Jurkat, Clone E6-1 (cell line): ENCODE results near the gene NPDC1.
"Not testable (repeated sequence)": the region's sequence is repeated elsewhere in the genome, so short reads cannot be mapped to it uniquely, and the experiment has no call there.

Source experiments
- DNase-seq: peaks from one replicate; pipeline ENCODE4 v3.0.0-alpha.2; 2011; ENCODE audit warnings: low read depth, low spot score
- H3K4me3 ChIP-seq: 2 replicates; pipeline ENCODE4 v1.5.1; 2011; ENCODE audit warnings: mild to moderate bottlenecking, low read length, control low read depth, moderate library complexity

NPDC1 gene

DNA sequence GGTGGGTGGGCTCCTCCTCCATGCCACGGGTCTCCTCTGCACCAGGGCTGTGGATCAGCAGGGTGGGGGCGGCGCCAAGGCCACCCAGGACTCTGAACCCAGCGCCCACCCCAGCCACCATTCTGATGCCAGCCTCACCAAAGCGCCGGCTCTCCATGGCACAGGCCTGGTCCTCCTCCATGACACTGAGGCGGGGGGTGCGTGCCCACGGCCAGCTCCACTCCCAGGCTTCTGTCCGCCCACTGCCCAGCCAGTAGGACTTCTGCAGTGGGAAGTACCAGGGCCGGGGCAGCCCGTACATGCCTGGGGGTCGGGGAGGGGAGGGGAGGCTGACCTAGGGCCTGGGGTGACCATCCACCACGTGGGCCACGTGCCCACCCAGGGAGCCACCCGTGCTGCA, 29.5 kb downstream of the NPDC1 start:
- no peak for DNase-seq

GRCh38 chr9:137015976-137016375, 30.0 kb downstream of the NPDC1 start:
- no peak overlapping the region for H3K4me3 ChIP-seq
- DNase-seq, result no peak

More for the DNA sequence above, 29.5 kb downstream of the NPDC1 start:
- H3K4me3 ChIP-seq, result no peak overlapping the region

DNA sequence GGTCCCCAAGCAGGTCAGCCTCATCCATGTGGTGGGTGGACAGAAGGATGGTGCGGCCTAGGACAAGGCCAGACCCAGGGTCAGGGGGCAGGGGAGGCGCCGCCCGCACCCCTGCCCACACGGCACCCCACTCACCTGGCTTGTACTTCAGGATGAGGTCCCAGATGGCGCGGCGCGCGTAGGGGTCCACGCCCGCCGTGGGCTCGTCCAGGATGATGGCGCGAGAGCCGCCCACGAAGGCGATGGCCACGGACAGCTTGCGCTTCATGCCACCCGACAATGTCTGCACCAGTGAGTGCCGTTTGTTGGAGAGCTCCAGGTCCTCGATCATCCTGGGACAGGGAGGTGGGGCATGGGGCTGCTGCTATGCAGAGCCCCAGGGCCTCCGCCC, 30.4 kb downstream of the NPDC1 start:
- no peak overlapping the region for H3K4me3 ChIP-seq
- DNase-seq, result no peak

GRCh38 chr9:137014776-137015539, 31.0 kb downstream of the NPDC1 start:
- no peak for DNase-seq
- no peak overlapping the region for H3K4me3 ChIP-seq

DNA sequence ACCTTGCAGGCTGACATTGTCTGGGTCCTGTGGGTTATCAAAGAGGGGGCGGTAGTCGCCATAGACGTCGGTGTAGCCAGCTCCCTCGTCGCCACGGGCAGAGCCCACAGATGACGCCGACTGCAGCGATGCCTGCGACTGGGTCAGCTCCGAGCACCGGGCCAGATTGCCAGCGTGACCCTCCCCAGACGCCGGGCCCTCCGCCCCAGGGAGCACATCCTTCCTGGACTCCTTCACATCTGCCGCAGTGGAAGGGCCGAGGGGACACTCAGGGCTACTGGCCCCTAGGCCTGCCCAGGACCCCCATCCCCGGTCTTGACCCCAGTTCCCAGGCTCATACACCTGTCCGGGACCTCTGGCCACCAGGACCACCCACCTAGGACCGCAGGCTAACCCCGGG, 31.8 kb downstream of the NPDC1 start:
- DNase-seq, result no peak
- no peak overlapping the region for H3K4me3 ChIP-seq

DNA sequence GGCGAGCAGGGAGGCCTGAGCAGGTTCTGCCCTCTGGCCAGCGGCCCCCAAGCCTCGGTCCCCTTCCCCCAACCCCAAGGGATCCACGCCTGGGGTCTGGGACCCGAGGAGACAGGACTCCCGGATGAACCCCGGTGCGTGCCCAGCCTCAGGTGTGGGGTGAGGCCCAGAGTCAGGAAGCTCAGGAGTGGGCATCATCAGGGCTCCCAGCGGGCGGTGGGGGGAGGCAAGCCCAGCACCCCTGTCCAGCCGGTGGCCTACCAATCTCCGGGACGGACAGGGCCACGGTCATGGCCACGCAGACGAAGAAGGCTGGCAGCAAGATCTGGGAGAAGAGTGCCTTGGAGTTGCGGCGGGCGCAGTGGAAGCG, 32.4 kb downstream of the NPDC1 start:
- DNase-seq, result no peak
- no peak overlapping the region for H3K4me3 ChIP-seq

DNA sequence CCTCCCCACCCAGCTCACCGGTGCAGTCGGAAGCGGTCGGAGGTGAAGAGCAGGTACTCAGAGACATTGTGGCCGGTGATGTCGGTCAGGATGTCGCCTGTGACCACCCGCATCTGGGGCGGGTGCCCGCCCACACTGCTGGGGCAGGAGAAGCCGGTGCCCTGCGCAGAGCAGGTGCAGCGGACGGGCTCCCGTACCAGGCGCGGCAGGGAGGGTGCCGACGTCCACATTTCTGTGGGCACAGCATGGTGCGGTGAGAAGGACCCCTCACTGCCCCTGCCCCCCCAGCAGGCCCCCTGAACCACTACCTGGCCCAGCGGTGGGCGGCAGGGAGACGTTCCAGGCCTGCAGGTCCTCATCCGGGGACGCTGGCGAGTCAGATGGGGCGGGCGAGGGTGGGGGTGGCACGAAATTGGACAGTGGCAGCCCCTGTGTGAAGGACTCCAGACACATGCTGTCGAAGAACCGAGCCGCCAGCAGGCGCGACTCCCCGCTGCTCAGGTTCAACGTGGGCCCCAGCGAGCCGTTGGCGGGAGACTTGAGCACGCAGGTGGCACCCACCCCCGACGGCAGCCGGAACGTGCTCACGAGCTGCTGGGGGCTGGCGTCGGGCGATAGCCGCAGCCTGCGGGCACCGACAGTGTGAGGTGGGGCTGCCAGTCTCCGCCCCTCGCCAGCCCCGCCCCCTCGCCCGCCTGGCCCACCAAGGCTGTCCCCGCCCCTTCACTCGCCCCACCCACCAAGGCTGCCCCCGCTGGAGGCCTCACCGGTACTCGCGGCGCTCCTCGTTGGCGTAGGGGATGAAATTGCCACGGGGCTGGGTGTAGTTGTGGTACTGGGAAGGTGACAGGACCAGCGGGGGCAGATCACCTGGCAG, 33.0 kb downstream of the NPDC1 start:
- no peak overlapping the region for H3K4me3 ChIP-seq
- no peak for DNase-seq

- DNase-seq, result no peak
- no peak overlapping the region for H3K4me3 ChIP-seq
Measured at GRCh38 chr9:137011907-137012675, 33.9 kb downstream of the NPDC1 start.

DNA sequence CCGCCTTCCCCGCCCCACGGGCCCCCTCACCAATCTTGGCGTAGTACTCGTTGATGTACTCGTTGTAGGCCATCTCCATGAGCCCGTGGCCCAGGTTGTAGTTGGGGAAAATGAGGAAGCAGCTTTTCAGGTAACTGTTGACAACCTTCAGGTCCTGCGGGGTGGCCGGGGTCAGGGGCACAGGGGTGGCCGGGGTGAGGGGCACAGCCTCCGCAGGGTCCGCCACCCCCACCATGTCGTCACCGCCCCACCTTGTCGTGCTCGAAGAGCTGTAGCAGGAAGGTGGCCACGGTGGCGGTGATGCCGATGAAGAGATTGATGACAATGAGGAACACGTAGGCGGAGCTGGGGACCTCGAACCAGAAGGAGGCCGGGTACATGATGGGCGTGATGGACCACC, 34.8 kb downstream of the NPDC1 start:
- H3K4me3 ChIP-seq, result no peak overlapping the region
- no peak for DNase-seq

DNA sequence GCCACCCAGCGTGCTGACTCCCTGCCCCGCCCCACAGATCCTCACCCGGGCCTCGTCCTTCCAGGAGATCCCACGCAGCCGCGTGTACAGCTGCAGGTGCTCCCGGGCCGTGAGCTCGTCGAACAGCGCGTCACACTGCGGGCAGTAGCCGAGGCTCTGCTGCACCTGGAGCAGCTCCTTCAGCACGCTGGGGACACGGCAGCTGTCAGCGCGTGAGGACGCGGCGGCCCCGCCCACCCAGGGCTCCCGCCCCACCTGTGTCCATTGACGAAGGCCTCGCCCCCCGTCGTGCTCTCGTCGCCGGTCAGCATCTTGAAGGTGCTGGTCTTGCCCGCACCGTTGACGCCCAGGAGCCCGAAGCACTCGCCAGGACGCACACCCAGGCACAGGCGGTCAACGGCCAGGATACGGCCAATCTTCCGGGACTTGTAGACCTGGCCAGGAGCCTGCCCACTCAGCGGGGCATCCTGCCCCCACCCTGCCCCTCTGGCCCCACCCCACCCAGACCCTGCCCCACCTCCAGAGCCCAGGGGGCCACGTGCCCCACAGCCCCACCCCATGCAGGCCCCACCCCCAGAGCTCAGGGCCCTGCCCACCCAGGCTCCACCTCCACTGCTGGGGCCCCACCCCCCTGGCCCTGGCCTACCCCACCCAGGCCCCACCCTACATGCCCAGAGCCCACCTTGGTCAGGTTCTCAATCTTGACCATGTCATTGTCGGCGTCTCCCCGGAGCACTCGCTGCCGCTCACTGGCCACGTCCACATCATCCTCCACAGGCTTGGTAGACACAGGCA, 35.8 kb downstream of the NPDC1 start:
- no peak for DNase-seq
- no peak overlapping the region for H3K4me3 ChIP-seq

- H3K4me3 ChIP-seq, result no peak overlapping the region
- no peak for DNase-seq
Measured at GRCh38 chr9:137009217-137009616, 36.8 kb downstream of the NPDC1 start.

DNA sequence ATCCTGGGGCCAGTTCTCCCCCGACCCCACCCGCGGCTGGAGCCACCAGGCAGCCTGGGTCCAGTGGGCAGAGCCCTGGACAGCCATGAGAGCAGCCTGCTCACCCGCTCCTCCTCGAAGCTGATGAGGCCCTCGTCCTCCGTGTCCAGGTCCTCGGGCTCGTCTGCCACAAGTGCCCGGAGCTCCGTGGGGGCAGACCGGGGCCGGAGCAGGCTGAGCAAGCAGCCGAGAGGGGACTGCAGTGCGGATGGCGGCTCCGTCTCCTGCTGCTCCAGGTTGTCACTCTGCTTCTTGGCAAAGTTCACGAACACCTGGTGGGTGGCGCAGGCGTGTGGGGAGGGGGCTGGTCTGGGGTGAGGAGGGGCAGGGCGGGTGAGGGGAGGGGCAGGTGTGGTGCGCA, 37.7 kb downstream of the NPDC1 start:
- no peak for DNase-seq
- no peak overlapping the region for H3K4me3 ChIP-seq

GRCh38 chr9:137007816-137008270, 38.1 kb downstream of the NPDC1 start:
- no peak for DNase-seq
- H3K4me3 ChIP-seq, result no peak overlapping the region

DNA sequence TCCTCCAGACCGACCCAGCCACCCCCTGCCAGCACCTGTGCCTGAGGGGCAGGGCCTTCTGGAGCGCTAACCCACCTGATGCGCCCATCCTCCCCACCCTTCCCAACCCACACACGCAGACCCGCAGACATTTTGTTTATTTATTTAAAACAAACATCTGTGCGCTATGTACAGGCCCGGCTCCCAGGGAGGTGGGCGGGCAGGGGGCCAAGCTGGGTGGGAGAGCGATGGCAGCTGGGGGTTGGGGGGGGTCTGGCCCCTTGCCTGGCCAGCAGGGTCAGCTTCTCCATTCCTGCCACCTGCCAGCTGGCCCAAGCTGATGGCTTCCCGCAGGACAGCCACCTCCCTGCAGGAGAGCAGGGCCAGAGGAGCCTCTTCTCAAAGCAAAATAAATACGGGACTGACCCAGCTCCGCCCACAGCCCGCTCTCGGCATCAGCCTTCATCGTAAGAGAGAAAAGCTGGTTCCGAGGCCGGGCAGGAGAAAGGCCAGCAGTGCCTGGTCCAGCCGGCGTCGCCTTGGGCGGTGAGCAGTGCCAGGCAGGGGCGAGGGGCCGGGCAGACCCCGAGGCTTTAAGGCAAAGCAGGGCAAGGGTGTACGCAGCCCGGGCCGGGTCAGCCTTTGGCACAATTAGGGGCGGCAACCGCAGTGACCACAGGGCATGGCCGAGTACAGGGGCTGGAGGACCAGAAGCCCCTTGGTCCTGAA, 38.7 kb downstream of the NPDC1 start:
- H3K4me3 ChIP-seq, result no peak overlapping the region
- DNase-seq, result no peak

DNA sequence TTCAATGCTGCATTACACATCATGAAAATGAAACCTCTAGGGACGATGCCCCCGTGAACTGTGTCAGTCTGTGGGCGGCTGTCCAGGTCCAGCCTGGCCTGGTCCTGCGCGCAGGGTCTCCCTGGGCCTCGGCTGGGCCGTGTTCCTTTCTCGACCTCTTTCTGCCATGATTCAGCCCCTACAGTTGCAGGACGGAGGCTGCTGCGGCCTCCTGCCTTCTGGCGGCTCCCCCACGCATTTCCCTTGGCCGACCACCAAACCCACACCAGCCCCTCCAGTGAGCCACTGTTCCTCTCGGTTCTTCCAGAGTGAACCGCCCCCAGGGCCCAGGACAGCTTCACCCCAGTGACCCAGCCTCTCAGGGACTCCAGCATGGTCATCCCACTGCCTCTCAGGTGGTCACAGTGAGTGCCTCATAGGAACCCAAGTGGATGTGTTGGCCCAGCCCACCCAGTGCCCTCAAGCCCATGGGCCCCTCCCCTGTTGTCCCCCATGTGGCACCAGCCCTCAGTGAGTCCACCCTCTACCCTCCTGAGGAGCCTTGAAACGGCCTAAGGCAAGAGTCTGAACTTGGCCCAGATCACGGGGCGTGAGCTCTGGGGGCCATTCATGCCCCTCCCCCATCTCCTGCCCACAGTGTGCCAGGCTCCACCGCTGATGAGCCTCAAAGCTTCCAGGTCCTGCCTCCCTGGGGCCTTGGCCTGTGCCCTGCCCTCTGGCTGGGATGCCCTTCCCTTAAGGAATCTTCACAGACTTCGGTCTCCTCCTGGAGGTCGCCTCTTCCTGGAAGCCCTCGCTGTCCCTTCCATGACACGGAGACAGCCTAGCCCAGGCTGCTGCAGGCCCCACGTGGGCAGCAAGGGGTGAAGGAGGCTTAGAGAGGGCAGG, 39.6 kb downstream of the NPDC1 start:
- no peak for DNase-seq
- H3K4me3 ChIP-seq, result no peak overlapping the region

DNA sequence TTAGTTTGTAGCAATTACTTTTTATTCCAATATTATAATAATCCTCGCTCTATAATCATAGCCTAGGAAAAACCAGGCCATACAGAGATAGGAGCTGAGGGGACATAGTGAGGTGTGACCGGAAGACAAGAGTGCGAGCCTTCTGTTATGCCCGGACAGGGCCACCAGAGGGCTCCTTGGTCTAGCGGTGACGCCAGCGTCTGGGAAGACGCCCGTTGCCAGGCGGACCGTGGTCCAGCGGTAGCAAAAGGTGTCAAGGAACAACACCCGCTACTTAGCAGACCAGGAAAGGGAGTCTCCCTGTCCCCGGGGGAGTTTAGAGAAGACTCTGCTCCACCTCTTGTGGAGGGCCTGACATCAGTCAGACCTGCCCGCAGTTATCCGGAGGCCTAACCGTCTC, 41.7 kb downstream of the NPDC1 start:
- not testable (repeated sequence) for H3K4me3 ChIP-seq, DNase-seq

- H3K4me3 ChIP-seq, result no peak overlapping the region
- DNase-seq, result no peak
Measured at GRCh38 chr9:137002646-137003041, 43.3 kb downstream of the NPDC1 start.
